HT-29 (cell line): ENCODE results near the gene RPS6KB2. TPM values are rescaled to one million over a fixed set of nuclear protein-coding genes. Genes with fewer than 3 reads are reported as not detected.
"Not testable (repeated sequence)": the region's sequence is repeated elsewhere in the genome, so short reads cannot be mapped to it uniquely, and the experiment has no call there.

Experiments used
- DNase-seq: peaks from one replicate; pipeline ENCODE4 v3.0.0-alpha.2; 2015; ENCODE audit warnings: low spot score
- total RNA-seq: library from RNA; depleted of rRNA; stranded (reverse); fragments of >200 nt; shearing (Covaris generic); gene quantifications from 2 replicates; pipeline ENCODE4 v1.2.3, GENCODE V29; 2014

Gene RPS6KB2
- total RNA-seq, 1 experiment from 2014 or later, result 137 TPM

DNA sequence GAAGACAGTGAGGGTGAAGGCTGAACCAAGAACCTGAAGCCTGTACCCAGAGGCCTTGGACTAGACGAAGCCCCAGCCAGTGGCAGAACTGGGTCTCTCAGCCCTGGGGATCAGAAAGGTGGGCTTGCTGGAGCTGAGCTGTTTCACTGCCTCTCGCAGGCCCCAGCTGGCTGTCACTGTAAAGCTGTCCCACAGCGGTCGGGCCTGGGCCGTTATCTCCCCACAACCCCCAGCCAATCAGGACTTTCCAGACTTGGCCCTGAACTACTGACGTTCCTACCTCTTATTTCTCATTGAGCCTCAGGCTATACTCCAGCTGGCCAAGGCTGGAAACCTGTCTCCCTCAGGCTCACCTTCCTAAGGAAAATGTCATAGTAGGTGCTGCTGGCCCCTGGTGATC is 30.8 kb upstream of the RPS6KB2 start:
- DNase-seq, result no peak

DNA sequence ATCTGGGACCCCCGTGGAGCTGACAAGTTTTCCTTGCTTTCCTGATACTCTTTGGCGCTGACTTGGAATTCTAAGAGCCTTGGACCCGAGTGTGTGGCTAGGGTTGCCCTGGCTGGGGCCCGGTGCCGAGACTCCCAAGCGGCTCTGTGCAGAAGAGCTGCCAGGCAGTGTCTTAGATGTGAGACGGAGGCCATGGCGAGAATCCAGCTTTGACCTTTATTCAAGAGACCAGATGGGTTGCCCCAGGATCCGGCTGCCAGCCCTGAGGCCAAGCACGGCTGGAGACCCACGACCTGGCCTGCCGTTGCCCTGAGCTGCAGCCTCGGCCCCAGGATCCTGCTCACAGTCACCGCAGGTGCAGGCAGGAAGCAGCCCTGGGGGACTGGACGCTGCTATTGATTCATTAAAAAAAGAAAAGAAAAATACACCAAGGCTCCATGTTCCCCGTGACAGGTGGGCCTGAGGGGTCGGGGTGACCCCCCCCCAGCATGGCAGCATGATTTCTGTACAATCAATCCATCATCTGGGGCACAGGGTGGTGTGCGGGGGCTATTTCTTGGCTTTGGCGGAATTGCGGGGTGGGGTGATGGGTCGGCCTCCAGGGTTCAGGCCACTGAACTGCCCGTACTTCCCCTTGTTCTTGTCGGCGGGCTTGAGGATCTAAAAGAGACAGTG is 30.2 kb upstream of the RPS6KB2 start:
- no peak for DNase-seq

DNA sequence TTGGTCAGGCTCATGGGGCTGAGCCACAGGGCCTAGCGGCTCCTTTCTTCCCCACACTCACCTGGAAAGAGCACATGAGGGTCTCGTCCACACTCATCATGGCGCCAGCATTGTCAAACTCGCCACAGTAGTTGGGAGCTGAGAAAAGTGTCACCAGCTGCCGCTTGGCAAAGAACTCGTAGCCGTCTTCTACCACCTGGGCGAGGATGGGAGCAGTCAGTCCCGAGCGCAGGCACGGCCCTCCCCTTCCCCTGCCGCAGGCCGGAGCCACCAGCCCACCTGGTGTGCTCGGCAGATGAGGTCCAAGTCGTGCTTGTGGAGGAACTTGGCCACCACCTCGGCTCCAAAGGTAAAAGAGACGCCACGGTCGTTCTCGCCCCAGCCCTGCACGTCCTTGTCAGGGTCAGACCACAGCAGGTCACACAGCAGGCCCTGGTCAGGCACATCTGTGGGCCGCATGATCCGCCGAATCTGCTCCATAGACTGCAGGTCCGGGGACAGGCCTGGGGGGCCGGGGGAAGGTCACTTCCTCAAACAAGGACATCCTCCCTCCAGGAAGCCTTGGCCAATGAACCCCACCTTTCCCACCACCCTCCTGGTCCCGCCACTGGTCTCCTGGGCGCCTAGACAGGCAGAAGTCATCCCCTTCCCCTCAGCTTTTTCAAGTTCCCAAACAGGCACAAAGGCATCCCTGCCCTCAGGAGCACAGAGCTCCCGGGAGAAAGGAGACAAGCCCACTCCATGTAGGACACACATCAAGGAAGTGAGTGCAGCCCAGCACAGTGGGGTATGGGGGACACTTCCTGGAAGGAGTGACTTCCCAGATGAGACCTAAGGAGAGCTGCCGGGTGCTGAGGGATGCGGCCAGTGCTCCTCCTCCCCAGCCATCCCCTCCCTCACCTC is 29.4 kb upstream of the RPS6KB2 start:
- DNase-seq, result no peak

DNA sequence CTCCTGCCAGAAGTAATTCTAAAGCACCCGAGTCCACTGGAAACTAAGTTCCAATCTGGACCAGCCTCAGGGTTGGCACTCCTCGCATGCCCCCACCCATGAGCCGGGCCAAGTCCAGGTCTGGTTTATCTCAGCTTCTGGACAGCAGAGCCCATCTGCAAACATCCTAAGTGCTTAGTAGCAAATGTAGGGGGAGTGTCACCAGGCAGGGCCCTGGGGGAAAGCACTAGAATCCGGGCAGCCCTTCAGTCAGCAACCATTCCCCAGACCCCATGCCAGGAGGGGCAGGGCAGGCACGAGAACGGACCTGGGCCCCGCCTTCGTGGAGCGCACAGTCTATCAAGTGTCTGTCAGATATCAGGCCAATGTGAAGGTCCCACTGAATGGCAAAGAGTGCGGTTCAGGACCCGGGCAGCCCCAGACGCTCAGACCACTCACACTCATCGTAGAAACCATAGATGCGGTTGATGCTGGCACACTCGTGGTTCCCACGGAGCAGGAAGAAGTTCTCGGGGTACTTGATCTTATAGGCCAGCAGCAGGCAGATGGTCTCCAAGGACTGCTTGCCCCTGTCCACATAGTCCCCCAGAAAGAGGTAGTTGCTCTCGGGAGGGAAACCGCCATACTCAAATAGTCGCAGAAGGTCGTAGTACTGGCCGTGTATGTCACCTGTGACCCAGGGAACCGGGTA is 27.9 kb upstream of the RPS6KB2 start:
- no peak for DNase-seq

DNA sequence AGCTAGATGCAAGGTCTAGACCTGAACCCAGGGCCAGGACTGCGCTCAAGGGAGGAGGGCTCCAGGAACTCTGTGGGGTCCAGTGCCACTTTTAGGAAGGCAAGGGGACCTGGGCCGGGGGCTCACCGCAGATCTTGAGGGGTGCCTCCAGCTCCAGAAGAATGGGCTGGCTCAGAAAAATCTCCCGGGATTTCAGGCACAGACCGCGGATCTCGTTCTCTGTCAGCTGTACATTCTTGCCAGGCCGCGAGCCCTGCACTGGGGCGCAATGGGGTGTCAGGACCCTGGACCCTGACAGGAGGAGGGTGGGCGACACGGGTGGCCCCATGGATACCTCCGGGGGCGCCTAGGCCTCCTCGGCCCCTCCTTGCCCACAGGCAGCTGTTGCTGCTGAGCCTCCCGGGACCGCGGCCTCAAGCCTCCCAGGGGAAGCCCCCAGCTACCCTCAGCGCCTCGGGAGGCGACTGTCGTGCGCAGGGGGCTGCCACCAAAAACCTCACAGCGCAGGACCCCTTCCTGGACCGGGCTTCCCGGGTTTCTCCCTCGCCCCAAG is 27.3 kb upstream of the RPS6KB2 start:
- no peak for DNase-seq

DNA sequence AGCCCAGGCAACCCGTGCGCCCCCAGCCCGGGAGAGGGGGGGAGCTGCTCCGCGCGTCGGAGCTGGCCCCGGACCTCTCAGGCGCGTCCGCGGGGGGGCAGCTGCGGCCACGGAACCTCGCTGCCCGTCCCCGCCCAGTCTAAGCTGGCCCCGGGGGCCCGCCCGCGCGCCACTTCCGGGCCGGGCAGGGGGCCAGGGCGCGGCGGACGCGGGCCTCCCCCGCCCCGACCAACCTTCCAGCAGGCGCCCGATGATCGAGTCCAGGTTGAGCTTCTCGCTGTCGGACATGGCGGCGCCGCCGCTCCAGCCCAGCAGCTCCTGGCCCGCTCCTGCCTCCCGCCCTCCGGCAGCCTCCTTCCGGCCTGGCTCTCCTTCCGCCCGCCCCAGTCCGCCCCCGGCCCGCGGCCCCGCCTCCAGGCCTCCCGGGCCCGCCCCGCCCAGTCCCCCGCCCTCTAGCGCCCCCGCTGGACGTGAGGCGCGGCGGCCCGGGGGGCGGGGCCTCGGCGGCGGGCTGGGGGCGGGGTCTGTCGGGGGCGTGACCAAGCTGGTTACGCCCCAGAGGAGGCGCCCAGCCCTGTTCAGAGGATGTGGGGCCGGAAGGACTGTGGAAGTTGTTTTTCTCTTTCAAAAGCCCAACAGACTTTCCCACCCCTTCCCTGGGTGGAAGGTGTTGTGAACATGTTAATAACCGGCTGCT is 26.7 kb upstream of the RPS6KB2 start, which contains the start of gene PPP1CA:
Gene PPP1CA (minus strand): TSS at position 364 of the 697 bp plus-strand sequence. CDS start 76 bp downstream, at position 288.
- DNase-seq, result peak; percentile 90

DNA sequence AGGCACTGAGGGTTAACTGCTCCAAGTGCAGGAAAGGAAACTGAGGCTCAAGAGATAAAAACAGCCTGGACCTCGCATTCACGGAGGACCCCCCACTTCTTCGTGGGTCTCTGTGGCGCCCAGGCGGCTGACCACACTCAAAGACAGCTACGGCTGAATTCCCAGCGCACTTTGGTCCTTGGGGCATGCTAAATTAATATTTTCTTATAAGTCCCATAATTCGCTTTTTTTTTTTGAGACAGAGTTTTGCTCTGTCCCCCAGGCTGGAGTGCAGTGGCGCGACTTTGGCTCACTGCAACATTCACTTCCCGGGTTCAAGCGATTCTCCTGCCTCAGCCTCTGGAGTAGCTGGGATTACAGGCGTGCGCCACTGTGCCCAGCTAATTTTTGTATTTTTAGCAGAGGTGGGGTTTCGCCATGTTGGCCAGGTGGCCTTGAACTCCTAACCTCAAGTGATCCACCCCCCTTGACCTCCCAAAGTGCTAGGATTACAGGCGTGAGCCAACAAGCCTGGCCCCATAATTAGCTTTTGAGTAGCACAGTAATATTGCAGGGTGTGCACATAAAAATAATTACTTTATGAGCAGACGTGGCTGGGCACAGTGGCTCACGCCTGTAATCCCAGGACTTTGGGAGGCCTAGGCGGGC is 26.0 kb upstream of the RPS6KB2 start:
- not testable (repeated sequence) for DNase-seq

DNA sequence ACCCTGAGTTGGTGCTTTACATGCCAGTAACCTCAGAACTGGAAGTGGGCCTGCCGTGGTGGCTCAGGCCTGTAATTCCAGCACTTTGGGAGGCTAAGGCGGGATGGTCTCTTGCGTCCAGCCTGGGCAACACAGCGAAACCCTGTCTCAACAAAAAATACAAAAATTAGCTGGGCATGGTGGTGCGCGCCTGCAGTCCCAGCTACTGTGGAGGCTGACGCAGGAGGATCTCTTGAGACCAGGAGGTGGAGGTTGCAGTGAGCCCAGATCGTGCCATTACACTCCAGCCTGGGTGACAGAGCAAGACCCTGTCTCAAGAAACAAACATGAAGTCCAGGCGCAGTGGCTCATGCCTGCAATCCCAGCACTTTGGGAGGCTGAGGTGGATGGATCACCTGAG is 25.2 kb upstream of the RPS6KB2 start:
- DNase-seq, result not testable (repeated sequence)

DNA sequence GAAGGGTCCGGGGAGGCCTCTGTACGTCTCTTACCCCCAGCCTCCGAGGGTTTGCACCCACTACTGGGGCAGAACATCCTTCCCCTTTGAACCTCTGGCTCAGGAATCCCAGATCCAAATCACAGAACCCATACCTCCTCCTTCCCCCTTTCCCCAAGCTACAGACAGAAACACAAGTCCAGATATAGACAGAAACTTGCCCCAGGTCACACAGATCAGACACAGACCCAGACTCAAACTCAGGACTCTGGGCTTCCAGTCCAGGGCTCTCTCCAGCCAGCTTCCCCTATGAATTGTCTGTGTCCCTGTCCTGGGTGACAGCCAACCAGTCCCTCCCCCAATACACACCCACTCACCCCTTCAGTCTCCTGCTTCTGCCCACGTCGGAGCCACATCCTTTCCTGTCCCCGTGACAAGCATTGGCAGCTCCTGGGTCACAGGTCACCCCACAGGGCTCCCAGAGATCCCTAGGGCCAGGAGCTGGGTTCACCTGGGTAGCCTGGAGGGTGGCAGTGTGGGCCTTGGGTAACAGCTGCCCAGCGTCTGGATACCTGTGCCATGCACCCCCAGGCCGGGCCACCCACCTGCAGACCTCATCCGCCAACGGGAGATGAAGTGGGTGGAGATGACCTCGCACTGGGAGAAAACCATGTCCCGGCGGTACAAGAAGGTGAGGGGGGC is 23.6 kb upstream of the RPS6KB2 start:
- DNase-seq, result no peak

DNA sequence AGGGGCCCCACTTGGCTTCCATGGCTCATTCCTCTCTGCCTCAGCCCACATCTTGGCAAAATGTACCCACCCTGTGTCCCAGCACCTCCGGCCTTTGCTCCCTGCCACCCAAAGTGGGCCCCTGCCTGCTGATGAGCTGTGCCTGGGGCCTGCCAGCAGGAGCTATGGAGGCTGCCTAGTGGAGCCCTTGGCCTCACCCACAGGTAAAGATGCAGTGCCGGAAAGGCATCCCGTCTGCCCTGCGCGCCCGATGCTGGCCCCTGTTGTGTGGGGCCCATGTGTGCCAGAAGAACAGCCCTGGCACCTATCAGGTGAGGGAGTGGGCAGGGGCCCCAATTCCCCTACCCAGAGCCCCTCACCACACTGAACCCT is 23.1 kb upstream of the RPS6KB2 start:
- no peak for DNase-seq

DNA sequence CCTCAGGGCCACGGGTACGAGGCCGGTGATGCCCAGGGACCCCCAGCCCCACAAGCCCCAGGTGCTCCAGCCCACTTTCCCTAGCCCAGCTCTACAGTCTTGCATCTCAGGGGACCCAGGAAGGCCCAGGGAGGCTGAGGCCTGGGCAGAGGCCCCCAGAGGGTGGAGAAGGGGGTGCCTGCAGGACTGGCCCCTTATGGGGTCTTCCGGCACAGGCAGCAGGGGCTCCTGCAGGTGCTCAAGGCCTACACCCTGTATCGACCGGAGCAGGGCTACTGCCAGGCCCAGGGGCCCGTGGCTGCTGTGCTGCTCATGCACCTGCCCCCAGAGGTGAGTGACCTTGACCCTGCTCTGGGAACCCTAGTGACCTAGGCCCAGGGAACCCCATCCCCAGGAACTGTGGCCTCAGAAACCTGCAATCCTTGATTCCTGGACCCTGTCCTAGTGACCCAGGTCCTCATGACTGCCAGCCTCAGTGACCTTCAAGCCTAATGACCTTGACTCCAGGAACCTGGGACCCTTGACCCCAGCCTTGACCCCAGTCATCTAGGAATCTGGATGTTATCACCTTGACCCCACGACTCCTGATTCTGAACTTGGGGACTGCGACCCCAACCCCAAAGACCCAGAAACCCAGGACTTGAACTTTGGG is 22.5 kb upstream of the RPS6KB2 start:
- DNase-seq, result no peak

DNA sequence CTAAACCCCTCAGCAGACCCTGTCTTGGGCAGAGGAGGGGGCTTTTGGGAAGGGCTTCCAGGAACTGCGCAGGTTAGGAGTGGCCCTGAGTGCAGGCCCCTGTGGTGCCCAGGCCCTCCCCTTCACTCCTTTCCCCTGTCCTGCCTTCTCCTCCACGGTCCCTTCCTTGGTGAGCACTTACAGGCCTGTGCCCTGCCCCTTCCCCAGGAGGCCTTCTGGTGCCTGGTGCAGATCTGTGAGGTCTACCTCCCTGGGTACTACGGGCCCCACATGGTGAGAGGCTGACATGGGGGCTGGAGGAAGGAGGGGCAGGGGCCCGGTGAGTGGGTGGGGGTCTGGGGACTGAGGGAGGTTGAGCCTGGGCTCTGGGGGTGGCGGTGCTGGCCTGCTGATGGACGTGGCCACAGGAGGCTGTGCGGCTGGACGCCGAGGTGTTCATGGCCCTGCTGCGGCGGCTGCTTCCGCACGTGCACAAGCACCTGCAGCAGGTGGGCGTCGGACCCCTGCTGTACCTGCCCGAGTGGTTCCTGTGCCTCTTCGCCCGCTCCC is 21.8 kb upstream of the RPS6KB2 start:
- DNase-seq, result no peak

DNA sequence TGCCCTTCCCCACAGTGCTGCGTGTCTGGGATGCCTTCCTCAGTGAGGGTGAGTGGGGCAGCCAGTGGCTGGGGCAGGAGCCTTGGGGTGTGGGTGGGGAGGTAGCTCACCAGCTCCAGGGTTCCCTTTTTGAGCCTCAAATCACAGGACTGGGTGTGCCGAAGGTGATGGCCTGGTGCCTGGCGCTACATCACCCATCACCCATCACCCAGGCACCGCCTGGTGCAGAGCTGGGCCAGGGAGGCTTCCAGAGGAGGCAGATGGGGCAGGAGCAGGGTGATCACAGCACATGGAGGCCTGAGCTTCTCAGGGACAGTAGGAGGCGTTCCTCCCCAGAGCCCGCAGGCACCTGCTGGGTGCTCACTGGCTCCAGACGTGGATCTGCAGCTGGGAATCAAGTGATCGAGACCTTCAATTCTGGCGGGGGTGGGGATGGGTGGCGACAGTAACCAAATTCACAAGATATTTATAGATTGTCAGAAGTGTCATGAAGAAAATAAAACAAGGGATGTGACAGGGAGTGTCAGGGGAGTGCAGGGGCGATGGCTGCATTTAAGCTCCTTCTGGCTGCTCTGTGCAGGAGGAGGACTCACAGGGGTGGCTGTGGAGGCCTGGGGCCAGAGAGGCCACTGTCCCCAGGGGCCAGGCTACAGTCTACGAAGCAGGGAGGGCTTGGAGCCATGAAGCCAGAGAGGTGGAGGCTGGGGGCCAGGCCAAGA is 21.2 kb upstream of the RPS6KB2 start:
- DNase-seq, result peak; percentile 49

DNA sequence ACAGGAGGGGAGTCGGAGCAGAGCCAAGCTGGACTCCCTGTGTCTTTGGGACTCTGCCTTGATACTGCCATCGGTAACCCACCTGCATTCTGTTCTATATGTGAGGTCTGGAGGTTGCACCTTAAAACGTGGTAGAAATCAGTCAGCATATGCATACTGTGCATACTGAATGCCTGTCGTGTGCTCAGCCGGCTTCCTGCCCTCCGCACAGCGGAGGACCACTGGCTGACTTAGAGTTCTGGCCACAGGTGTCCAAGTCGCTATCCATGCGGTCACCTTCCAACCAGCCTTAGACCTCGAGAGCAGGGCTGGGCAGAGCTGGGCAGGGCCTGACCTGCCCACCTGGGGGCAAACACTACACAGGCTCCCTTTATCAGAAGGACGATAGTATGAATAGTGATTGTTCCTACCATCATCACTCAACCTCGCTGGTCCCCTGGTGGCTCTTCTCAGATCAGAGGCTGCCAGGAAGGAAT is 20.6 kb upstream of the RPS6KB2 start:
- DNase-seq, result no peak

DNA sequence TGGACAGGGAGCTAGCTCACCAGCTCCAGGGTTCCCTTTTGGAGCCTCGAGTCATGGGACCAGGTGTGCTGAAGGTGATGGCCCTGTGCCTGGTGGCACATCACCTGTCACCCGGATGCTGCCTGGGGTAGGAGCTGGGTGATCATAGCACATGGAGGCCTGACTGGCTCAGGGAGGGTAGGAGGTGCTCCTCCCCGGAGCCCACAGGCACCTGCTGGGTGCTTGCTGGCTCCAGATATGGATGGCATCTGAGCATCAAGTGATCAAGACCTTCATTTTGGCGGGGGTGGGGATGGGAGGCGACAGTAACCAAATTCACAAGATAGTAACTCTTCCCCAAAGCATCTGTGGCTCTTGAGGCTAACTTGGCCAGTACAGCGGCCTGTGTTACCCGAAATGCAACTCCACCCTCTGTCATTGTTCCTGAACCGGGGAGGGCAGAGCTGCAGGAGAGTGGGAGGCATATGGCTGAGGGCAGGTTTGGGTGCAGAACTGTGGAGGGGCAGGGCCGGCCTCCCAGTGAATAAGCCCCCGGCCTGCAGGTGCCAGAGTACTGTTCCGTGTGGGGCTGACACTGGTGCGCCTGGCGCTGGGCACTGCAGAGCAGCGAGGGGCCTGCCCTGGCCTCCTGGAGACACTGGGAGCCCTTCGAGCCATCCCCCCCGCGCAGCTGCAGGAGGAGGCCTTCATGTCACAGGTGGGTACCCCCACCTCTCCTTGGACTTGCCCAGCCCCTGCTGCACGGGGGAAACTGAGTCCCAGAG is 19.7 kb upstream of the RPS6KB2 start:
- DNase-seq, result no peak

DNA sequence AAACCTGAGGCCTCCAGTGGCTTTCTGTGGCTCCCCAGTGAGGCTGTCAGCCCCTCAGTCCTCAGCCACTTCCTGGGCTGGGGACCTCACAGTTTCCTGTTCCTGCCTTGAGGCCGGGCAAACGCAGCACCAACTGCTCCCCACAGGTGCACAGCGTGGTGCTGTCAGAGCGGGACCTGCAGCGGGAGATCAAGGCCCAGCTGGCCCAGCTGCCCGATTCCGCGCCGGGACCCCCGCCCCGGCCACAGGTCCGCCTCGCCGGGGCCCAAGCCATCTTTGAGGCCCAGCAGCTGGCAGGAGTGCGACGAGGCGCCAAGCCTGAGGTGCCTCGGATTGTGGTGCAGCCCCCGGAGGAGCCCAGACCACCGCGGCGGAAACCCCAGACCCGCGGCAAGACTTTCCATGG is 19.0 kb upstream of the RPS6KB2 start:
- DNase-seq, result no peak

DNA sequence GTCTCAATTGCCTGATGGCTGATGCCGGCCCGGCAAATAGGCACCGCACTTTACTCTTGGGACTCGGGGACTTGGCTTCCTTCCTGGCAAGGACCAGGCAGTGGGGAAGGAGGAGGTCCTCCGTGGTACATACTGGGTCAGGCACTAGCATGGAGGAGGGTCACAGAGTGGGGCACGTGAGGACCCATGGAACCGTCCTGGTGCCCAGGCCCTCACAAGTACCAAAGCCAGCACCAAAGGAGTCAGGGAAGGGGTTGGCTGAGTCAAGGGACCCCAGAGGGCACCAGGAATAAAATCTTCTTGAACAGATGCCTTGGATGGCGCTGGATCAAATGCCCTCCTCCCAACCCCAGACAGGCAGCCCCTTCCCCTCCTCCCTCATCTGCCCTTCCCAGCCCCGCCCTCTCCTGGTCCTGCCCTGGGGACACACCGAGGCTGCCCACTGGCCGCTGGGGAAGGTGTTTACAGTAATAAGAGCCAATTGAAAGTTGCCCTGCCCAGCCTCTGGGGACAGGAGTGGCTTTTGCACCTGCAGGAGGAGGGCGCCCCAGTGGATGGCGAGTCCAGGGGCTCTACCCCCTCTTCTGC is 18.4 kb upstream of the RPS6KB2 start:
- peak; percentile 40 for DNase-seq
